Measurements from ENCODE around the gene LPIN1.
"Not testable (repeated sequence)": the region's sequence is repeated elsewhere in the genome, so short reads cannot be mapped to it uniquely, and the experiment has no call there.

The LPIN1 gene

DNA sequence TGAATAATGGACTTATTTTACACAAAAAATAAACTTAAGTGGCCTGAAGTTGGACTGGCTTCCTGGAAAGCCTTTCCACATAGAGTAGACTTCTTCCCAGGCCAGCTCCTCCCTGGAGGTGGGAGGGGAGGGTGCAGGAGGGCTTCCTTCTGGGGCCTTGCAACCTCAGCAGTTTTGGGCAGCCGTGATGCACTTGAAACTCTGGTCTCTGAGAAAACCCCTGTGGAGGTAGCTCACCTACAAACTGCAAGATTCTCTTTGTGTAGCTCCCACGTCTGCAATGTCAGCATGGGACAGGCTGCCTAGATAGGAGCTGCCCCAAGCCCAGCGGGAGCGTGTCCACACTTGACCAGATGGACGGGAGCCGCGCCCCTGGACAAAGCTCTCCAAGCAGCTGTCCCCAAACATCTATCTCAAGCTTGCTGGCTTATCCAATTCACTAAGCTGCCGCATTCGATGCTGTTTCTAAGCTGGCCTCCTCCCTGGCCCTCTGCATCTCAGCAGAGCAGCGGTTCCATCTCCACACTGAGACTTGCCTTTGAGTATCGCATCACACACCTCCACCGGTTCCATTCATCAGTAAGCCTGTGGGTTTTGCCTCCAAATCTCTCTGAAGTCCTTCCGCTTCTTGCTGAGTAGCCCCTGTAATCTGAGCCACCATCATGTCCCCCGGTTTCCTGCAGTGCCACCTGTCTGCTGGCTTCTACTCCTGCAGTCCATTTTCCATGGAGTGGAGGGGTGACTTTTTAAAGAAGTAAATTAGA, 1.6 kb upstream of the LPIN1 start:
- DNase-seq: no peak

DNA sequence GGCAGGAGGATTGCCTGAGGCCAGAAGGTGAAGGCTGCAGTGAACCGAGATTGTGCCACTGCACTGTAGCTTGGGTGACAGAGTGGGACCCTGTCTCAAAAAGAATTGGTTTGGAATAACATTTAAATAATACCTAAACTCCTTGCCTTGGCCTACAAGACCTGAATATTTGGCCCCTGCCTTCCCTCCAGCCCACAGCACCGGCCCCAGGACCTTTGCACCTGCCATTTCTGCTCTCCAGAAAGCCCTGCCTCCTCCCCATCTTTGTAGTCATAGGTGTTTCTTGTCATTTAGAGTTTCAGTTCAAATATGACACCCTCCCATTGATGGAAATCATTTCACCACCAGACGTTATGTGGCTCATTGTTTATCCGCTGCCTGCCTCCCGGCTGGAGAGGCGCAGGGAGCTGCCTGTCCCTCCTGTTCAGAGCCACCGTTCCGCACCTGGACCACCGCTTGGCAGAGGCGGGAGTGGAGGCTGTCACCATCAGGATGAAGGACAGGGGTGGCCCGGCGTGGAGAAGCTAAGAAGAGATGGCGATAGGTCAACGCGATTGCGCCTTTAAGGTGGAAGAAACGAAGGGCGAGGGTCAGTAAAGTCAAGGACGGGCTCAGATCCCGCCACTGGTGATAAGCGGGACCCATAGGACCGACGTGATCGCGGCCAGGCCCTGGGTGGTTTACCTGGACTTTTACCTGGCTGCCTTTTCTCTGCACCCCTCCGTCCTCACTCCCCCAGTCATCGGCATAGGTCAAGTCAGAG, 638 bp upstream of the LPIN1 start:
- no peak for DNase-seq

DNA sequence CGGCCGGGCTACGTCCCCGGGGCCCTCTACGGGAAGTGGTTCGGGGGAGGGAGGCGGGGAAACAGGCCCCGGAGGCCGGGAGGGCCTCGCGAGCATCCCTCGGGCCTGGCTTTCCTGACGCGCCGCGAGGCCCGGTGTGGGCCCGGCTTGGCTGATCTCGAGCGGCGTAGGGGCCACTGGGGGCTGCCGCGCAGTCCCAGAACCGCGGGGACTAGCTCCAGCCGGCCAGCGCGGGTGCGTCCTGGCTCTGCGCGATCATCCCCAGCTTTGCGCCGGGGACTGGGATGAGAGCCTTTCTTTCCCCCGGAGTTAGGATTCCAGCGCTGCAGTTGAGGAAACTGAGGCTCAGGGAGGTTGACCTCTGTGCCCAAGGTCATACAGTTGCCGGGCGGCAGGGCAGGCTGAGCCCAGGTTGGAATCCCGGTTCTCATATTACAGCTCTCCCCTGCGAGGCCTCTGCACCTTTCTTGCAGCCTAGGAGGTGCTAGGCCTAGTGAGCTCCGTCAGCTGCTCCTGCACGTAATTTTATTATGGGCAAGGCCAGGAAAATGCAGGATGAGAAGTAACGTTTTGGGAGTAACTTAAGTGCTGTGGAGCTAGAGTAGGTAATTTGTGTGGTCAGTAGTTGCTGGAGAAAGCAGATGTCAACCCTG, 501 bp downstream of the LPIN1 start:
- no peak for DNase-seq

- no peak for DNase-seq
Observed at GRCh38 chr2:11748018-11748860, 1.8 kb downstream of the LPIN1 start.

- DNase-seq: no peak
Observed at GRCh38 chr2:11748861-11749645, 2.6 kb downstream of the LPIN1 start.

GRCh38 chr2:11749646-11750349, 3.4 kb downstream of the LPIN1 start:
- no peak for DNase-seq

GRCh38 chr2:11750422-11750821, 4.0 kb downstream of the LPIN1 start:
- DNase-seq: peak; percentile 28

DNA sequence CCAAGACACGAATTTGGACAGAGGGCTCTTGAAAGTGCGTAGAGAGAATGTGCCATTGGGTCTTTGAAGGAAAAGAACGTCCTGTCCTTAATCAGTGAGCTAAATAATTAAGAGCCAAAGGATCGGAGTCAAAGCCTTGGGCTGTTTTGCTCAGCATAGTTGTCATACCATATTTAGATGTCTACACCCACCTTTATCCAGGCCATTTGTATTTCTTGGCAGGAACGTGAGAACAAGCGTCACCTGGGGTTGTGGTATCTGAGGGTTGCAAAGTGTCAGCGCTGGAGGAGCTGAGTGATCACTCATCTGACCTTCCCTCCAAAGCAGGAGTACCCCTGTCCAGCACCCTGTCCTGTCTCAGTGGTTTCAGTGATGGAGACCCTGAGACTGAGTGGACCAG, 4.5 kb downstream of the LPIN1 start:
- DNase-seq: no peak

DNA sequence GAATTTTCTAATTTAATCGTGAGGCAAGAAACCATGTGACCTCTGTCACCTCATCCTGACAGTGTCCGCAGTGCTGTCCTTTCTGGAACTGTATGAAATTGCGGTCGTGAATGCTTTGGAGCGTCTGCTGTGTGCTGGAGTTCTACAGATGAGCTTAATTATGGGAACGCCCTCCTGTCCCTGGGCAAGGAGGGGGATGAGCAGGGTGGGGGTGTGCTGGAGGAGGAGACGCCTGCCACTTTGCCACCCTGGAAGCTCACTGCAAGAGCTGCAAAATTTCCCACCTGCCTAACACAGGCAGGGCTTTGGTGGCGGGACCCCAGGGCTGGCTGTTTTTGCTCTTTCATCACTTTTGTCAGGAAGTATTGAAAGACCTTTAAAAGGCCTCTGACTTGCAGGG, 6.5 kb downstream of the LPIN1 start:
- DNase-seq: no peak

GRCh38 chr2:11753452-11753885, 7.0 kb downstream of the LPIN1 start:
- no peak for DNase-seq

- DNase-seq: peak; percentile 61
Observed at GRCh38 chr2:11753886-11754699, 7.7 kb downstream of the LPIN1 start.

DNA sequence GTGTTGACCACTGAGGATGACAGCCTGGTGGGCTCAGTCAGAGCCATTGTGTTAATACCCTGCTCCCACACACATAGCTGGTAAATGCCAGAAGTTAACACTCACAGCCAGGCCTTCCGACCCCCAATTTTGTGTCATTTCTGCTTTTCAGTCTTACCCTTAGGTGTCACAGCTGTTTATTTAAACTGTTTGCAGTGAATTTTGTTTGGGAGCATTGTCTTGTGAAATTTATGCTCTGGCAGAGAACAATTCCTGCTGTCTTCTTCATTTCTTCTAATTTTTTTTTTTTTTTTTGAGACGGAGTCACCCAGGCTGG, 8.2 kb downstream of the LPIN1 start:
- no peak for DNase-seq

- DNase-seq: no peak
Observed at GRCh38 chr2:11757101-11757500, 10.7 kb downstream of the LPIN1 start.

DNA sequence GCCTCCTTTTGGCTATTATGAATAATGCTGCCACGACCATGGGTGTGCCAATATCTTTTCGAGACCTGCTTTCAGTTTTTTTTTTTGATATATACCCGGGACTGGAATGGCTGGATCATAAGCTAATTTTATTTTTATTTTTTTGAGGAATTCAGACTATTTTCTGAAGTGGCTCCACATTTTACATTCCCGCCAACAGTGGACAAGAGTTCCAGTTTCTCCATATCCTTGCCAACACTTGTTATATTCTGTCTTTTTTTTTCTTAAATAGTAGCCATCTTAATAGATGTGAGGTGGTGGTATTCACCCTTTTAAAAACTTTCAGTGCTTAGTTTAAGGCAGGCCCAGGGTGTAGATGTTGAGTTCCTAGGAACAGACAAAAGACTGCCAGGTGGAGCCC, 11.8 kb downstream of the LPIN1 start:
- DNase-seq: no peak

DNA sequence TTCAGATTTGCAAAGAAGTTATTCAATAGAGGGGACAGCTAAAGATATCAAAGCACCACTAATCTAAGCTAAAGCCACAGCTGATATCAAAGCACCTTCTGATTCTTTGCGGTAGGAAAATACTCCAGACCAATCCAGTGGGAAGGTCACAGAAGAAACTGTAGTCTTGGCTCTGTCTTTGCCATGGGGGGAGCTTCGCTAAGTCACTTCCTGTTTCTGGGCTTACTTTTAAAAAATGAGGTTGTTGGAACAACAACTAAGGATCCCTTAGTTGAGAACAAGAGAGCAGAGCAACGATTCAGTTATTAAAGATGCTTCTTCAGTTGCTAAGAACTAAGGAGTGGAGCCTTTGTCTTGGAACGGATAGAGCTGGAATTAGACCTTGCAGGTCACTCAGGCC, 12.2 kb downstream of the LPIN1 start:
- no peak for DNase-seq

- DNase-seq: not testable (repeated sequence)
Observed at GRCh38 chr2:11759182-11759975, 12.9 kb downstream of the LPIN1 start.

GRCh38 chr2:11761259-11761658, 14.8 kb downstream of the LPIN1 start:
- no peak for DNase-seq

GRCh38 chr2:11762031-11762430, 15.6 kb downstream of the LPIN1 start:
- no peak for DNase-seq

DNA sequence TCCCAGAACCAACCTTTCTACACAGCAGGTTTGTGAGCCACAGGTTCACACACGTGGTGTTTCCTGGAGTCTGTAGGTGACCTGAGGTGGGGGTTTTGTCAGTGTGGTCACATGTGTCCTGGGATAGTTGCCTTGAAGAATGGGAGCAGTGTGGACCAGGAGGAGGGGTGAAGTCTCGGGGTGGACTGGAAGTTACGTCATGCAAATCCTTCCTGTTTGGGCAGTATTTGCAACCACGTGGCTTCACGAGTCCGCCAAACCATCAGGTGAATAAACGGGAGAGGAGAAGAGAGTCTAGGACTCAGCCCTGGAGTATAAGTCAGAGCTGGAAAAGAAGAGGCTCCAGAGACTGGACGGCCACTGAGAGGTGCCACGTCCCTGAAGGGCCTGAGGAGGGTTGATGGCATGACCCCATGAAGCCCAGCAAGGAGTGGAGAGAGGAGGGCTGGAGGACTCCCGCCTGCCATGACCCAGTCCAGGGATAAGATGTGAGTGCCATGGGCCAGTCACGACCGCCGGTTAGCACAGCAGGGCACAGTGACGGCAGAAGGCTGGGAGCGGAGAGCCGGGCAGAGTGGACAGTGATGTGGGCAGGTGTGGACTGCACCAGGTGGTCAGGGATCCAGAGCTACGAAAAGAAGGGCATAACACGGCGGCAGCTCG, 16.5 kb downstream of the LPIN1 start:
- DNase-seq: no peak
